Urinary bladder (tissue), 4 donors: ENCODE results near the gene TRMT44. TPM values are rescaled to one million over a fixed set of nuclear protein-coding genes. Genes with fewer than 3 reads are reported as not detected.
A peak's percentile ranks its signal among the peaks of the same experiment; 100 is the strongest.

Source experiments
- DNase-seq: peaks from one replicate; pipeline ENCODE4 v3.0.0-alpha.2; 2015; ENCODE audit errors: extremely low spot score
- H3K27ac ChIP-seq: one replicate; pipeline ENCODE4 v1.5.1; 2013; ENCODE audit warnings: low read depth, mild to moderate bottlenecking, moderate library complexity
- H3K36me3 ChIP-seq: one replicate; pipeline ENCODE4 v1.6.1; 2013; ENCODE audit warnings: mild to moderate bottlenecking, moderate library complexity; ENCODE audit not compliant: insufficient read depth
- H3K4me1 ChIP-seq: one replicate; pipeline ENCODE4 v1.6.1; 2013; ENCODE audit warnings: mild to moderate bottlenecking, moderate library complexity; ENCODE audit not compliant: insufficient read depth
- H3K4me3 ChIP-seq: one replicate; pipeline ENCODE4 v1.5.1; 2013; ENCODE audit warnings: low read depth, low read length
- WGBS: extraction: QIAGEN DNeasy Blood & Tissue Kit; methylation state at CpG from one replicate; pipeline ENCODE4 v1.1.7; 2013; 5-methylcytosine and 5-hydroxymethylcytosine counted together
- polyA plus RNA-seq: library from polyadenylated mRNA; stranded (reverse); fragments of 200-250 nt; gene quantifications from one replicate; pipeline ENCODE4 v1.2.3, GENCODE V29; 2013
- total RNA-seq: library from RNA; depleted of rRNA; stranded (reverse); fragments of >200 nt; gene quantifications from one replicate; pipeline ENCODE4 v1.2.3, GENCODE V29; 2014
- donor health status: healthy with polysubstance abuse.
- donor health status: healthy.

TRMT44 gene, protein sequence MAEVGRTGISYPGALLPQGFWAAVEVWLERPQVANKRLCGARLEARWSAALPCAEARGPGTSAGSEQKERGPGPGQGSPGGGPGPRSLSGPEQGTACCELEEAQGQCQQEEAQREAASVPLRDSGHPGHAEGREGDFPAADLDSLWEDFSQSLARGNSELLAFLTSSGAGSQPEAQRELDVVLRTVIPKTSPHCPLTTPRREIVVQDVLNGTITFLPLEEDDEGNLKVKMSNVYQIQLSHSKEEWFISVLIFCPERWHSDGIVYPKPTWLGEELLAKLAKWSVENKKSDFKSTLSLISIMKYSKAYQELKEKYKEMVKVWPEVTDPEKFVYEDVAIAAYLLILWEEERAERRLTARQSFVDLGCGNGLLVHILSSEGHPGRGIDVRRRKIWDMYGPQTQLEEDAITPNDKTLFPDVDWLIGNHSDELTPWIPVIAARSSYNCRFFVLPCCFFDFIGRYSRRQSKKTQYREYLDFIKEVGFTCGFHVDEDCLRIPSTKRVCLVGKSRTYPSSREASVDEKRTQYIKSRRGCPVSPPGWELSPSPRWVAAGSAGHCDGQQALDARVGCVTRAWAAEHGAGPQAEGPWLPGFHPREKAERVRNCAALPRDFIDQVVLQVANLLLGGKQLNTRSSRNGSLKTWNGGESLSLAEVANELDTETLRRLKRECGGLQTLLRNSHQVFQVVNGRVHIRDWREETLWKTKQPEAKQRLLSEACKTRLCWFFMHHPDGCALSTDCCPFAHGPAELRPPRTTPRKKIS
- total RNA-seq (17.5 TPM), polyA plus RNA-seq (10.4 TPM)

DNA sequence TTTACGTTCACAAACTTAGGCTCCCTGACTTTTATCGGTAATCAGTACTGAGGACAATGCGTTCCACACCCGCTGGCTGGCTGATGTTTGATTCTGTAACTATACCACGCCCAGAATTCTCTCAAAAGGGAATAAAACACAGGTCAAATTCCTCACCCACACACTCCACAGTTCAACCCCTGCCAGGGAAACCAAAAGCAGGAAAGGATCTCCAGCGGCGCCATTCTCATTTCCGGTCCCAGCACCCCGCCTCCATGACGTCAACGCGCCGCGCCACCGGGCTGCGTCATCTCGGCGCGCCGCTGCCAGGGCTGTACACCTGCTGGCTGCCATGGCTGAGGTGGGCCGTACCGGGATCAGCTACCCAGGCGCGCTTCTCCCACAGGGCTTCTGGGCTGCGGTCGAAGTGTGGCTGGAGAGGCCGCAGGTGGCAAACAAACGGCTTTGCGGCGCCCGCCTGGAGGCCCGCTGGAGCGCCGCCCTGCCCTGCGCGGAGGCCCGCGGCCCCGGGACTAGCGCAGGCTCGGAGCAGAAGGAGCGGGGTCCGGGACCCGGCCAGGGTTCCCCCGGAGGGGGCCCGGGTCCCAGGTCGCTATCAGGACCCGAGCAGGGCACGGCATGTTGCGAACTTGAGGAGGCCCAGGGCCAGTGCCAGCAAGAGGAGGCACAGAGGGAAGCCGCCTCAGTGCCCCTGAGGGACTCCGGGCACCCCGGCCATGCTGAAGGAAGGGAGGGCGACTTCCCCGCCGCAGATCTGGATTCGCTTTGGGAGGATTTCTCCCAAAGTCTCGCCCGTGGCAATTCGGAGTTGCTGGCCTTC is at the start of gene TRMT44, which contains the start of gene ACOX3:
TRMT44 (plus strand) TSS at position 286 of the 820 bp plus-strand sequence; CDS start at position 332, 46 bp downstream.
ACOX3 (minus strand) TSS at position 232 of the 820 bp plus-strand sequence. CDS start 24,202 bp downstream, outside the sequence.
- peak; percentile 71 for DNase-seq
- under 1% methylated on average over 60 of the region's 60 CpGs for WGBS
- H3K4me1 ChIP-seq: peaks cover 3% of the 10 kb centered on the region

GRCh38 chr4:8391071-8391470 is 49.5 kb upstream of the TRMT44 start:
- no peak for DNase-seq
- Histone ChIP-seq H3K4me3 (no peak overlapping the region), H3K4me1 (no peaks in the 10 kb centered on the region), H3K36me3 (no peaks in the 10 kb centered on the region), H3K27ac (no peak overlapping the region)
- 90% methylated on average over 7 of the region's 7 CpGs for WGBS

More for the DNA sequence above, at the start of gene TRMT44, which contains the start of gene ACOX3:
- peak within 1 kb of the TSS; percentile 100 for H3K4me3 ChIP-seq
- no peaks in the 10 kb centered on the region for H3K36me3 ChIP-seq
- peak within 1 kb of the TSS; percentile 95 for H3K27ac ChIP-seq

DNA sequence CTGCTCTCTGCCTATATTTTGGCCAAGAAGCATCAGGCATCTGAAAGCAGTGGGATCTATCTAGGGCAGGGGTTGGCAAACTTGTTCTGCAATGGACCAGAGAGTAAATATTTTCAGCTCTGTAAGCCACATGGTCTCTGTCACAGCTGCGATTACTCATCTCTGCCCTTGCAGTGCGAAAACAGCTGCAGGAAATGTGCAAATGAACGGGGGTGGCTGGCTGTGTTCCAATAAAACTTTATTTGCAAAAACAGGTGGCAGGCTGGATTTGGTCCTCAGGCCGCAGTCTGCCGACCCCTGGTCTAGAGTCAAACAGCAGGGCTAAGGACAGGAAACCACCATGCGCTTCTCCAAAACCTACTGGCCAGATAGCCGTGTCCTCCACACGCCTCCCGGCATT is 48.6 kb upstream of the TRMT44 start:
- no peak for DNase-seq
- no peaks in the 10 kb centered on the region for H3K36me3 ChIP-seq
- H3K4me3 ChIP-seq: no peak overlapping the region
- no peaks in the 10 kb centered on the region for H3K4me1 ChIP-seq
- WGBS: 46% methylated on average over 9 of the region's 9 CpGs
- H3K27ac ChIP-seq: no peak overlapping the region

DNA sequence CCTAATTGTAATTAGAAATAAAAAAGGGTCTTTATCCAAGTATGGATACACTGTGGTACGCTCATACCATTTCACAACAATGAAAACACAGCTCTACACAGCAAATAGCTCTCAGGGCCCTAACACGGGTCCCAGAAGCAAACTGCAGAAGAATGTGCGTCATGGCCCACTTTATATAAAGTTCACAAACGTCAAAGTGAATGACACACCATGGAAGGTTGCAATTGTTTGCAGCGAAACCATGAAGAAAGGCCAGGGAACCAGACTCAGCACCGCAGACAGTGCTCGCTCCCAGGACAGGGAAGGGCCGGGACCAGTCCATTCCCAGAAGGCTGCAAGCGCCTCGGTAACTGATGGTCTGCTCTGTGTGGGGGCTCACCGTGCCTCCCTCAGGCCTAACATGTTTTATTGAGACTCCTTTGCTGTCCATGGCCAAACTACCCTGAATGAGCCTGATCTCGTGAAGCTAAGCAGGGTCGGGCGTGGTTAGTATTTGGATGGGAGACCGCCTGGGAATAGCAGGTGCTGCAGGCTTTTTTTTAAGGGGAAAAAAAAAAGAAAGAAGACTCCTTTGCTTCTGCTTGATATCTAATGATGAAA is 47.9 kb upstream of the TRMT44 start:
- Histone ChIP-seq H3K36me3 (no peaks in the 10 kb centered on the region), H3K27ac (no peak overlapping the region), H3K4me3 (no peak overlapping the region), H3K4me1 (no peaks in the 10 kb centered on the region)
- DNase-seq: no peak
- 77% methylated on average over 15 of the region's 15 CpGs for WGBS

DNA sequence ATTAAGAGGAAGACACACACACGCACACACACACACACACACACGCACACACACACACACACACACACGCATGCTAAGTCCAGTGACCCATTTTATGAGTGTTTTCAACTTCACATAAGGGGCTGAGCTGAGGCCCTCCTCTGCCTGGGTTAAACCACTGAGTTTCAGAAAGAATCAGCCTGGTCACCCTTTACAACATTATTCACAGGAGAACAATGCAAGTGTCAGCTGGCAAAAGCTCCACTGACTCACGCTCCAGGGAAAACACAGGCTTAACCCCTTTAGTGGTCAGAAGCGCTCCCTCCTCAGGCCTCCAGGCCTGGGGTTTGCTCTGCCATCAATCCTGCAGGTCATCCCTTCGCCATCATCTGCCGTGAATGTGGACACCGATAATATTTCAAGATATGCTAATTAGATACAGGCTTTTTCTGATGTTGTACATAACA is 47.0 kb upstream of the TRMT44 start:
- WGBS: 17% methylated on average over 8 of the region's 8 CpGs
- no peak for DNase-seq
- Histone ChIP-seq H3K4me1 (no peaks in the 10 kb centered on the region), H3K4me3 (no peak overlapping the region), H3K27ac (peak overlapping the region; percentile 58), H3K36me3 (no peaks in the 10 kb centered on the region)

DNA sequence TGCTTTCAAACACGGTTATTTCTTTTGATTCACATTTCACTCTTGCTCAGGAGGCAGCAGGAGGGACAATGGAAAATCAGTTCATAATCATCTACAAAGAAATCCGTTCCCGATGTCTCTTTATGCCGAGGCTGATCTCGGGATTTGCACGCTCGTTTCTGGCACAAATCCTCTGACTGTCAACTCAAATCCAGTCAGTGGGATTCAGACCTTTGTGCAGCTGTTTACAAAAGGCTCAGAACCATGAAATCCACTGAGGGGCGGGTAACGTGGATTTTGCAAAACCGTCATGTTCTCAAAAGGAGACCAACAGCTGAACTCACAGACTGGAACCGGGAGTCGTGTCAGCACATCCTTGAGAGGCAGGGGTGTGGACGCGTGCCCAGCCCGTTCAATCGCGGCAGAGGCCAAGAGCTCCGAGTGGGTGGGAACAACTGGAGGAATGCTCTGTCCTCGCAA is 46.5 kb upstream of the TRMT44 start:
- H3K4me1 ChIP-seq: no peaks in the 10 kb centered on the region
- peak overlapping the region; percentile 58 for H3K27ac ChIP-seq
- no peak for DNase-seq
- H3K36me3 ChIP-seq: no peaks in the 10 kb centered on the region
- no peak overlapping the region for H3K4me3 ChIP-seq
- 25% methylated on average over 19 of the region's 19 CpGs for WGBS

DNA sequence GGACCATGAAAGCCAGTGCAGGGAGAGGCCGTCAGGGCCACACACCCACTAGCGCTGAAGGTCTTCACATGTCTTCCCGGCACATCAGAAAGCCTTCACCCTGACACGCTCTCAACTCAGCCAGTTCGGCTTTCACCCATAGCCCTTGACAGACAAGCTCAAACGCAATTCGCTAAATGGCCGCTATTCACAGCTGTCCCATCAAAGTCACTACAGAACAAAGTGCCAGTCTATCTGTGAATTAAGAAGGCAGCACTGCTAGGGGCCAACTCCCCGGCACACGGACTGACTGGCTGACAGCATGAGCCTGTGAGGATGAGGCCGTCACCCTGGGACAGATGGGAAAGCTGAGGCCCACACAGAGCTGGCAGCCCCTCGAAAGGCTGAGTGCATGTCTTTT is 45.8 kb upstream of the TRMT44 start:
- Histone ChIP-seq H3K4me3 (no peak overlapping the region), H3K4me1 (no peaks in the 10 kb centered on the region), H3K27ac (peak overlapping the region; percentile 61), H3K36me3 (no peaks in the 10 kb centered on the region)
- no peak for DNase-seq
- 84% methylated on average over 12 of the region's 12 CpGs for WGBS

DNA sequence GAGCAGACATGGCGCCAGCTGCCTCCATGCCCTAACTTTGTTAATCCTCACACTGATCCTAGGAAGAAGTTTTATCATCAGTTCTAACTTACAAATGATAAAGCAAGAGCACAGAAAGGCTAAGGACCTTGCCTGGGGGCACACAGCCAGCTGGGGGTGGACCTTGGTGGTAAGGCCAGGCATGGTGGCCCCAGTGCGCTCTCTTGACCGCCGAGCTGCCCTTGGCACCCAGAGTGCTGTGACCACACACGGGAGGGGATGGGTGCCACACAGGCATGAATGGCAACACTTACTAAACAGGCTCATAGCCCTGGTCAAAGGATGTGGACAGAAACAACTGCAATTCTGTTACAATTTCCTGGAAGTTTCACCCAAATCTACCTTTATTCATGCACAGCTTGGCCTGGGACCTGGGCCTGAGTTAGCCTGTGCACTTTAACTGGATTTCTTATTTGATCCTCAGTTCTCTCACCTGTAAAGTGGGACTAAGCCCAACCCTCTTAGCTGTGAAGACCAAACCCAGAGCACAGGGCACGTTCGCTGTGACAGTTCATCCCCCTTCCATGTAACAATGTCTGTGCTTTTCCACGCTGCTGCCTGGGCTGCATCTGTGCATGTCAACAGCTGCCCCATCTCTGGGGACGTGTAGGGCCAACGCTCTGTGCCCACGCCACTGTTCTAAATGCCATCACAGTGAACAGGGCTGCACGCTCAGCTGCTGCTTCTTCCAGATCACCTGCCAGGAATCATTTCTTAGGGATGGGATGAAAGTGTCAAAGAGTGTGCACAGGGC is 44.9 kb upstream of the TRMT44 start:
- DNase-seq: no peak
- no peak overlapping the region for H3K27ac ChIP-seq
- H3K4me3 ChIP-seq: no peak overlapping the region
- 96% methylated on average over 12 of the region's 12 CpGs for WGBS
- no peaks in the 10 kb centered on the region for H3K36me3 ChIP-seq
- no peaks in the 10 kb centered on the region for H3K4me1 ChIP-seq

DNA sequence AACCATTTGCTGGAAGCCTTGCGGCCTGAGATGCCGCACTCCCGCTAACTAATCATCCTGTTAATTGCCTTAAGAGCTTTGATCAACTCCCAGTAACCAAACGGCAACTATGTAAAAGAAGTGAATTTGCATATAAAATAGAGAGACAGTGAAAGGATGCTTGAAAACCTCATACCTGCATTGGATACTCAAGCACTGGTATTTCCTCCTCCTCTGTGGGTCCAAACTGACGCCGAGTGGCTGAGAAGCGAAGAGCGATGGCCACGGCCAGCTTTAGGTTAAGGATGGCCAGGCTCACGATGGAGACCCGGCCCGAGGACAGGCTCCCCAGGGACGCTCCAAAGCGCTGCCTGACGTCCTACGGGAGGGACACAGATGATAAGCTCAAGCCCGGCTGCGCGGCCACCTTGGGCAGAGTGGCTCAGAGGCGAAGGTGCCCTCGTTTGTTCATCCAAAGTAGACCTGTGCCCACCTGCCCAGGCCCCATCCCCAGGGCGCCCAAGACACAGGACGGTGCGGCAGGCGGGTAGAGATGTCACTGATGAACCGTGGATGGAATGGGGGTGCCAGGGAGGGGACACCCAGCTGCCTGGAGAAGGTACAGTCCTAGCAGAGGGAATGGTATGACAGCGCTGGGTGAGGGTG is 43.7 kb upstream of the TRMT44 start:
- no peak overlapping the region for H3K27ac ChIP-seq
- no peaks in the 10 kb centered on the region for H3K4me1 ChIP-seq
- H3K4me3 ChIP-seq: no peak overlapping the region
- whole genome bisulfite sequencing: 94% methylated on average over 27 of the region's 27 CpGs
- no peaks in the 10 kb centered on the region for H3K36me3 ChIP-seq
- DNase-seq: no peak

DNA sequence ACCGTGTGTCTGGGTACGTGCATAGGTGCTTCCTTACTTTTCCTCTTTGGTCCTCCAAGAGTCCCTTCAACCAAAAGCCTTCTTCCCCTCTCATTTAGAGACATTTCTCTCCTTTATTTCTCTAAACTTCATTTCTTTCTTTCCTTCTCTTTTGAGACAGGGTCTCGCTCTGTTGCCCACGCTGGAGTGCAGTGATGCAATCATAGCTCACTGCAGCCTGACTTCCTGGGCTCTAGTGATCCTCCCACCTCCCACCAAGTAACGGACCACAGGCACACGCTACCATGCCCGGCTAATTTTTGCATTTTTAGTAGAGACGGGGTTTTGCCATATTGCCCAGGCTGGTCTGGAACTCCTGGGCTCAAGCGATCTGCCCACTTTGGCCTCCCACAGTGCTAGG is 42.2 kb upstream of the TRMT44 start:
- WGBS: 91% methylated on average over 9 of the region's 9 CpGs
- no peaks in the 10 kb centered on the region for H3K4me1 ChIP-seq

GRCh38 chr4:8399298-8399697 is 41.3 kb upstream of the TRMT44 start:
- H3K27ac ChIP-seq: no peak overlapping the region
- no peaks in the 10 kb centered on the region for H3K36me3 ChIP-seq
- H3K4me3 ChIP-seq: no peak overlapping the region
- WGBS: 93% methylated on average over 15 of the region's 15 CpGs
- DNase-seq: no peak
- no peaks in the 10 kb centered on the region for H3K4me1 ChIP-seq

More for the DNA sequence above, 42.2 kb upstream of the TRMT44 start:
- H3K27ac ChIP-seq: no peak overlapping the region
- H3K36me3 ChIP-seq: no peaks in the 10 kb centered on the region
- no peak overlapping the region for H3K4me3 ChIP-seq
- no peak for DNase-seq
